Gastroesophageal sphincter (tissue), 3 donors: ENCODE data around the gene MIB1.

ENCODE experiments used
- CTCF ChIP-seq, 4 experiments: fragments of 200-600 bp in 2 of 4; fragments of 450-650 bp in 2 of 4; sonication (generic) in 1 of 4; IDR thresholded peaks; one replicate each; pipeline ENCODE4 v1.5.1; 2017 to 2019; ENCODE audit warnings: antibody characterized with exemption in 4 of 4, mild to moderate bottlenecking in 2 of 4, moderate library complexity in 2 of 4
- POLR2A ChIP-seq, 2 donors: fragments of 450-650 bp; IDR thresholded peaks; one replicate each; pipeline ENCODE4 v1.6.1; 2017; ENCODE audit warnings: antibody characterized with exemption in 2 of 2, mild to moderate bottlenecking in 2 of 2, moderate library complexity in 1 of 2
- POLR2AphosphoS5 ChIP-seq: sonication (generic); formaldehyde crosslinking; IDR thresholded peaks from one replicate; pipeline ENCODE4 v1.6.1; 2017; ENCODE audit warnings: antibody characterized with exemption

- TF ChIP-seq CTCF (IDR thresholded peaks at IDR 0.05) (no peak), POLR2A (IDR thresholded peaks at IDR 0.05) (no peak), POLR2AphosphoS5 (no peak)
Measured at GRCh38 chr18:21786526-21786925, 45.9 kb downstream of the MIB1 start.
